Body of pancreas (tissue), 4 donors: ENCODE results near the gene GLIS1.

Experiments
- POLR2A ChIP-seq, 3 donors: fragments of 450-650 bp; IDR thresholded peaks; one replicate each; pipeline ENCODE4 v1.6.1; 2016; ENCODE audit warnings: antibody characterized with exemption in 3 of 3, mild to moderate bottlenecking in 2 of 3
- TF ChIP-seq, protein P1 (sequence below), 7 experiments: fragments of 450-650 bp in 4 of 7; fragments of 200-600 bp in 3 of 7; sonication (generic) in 3 of 7; IDR thresholded peaks; one replicate each; pipeline ENCODE4 v1.5.1; 2016 to 2019; ENCODE audit warnings: antibody characterized with exemption in 7 of 7

DNA sequence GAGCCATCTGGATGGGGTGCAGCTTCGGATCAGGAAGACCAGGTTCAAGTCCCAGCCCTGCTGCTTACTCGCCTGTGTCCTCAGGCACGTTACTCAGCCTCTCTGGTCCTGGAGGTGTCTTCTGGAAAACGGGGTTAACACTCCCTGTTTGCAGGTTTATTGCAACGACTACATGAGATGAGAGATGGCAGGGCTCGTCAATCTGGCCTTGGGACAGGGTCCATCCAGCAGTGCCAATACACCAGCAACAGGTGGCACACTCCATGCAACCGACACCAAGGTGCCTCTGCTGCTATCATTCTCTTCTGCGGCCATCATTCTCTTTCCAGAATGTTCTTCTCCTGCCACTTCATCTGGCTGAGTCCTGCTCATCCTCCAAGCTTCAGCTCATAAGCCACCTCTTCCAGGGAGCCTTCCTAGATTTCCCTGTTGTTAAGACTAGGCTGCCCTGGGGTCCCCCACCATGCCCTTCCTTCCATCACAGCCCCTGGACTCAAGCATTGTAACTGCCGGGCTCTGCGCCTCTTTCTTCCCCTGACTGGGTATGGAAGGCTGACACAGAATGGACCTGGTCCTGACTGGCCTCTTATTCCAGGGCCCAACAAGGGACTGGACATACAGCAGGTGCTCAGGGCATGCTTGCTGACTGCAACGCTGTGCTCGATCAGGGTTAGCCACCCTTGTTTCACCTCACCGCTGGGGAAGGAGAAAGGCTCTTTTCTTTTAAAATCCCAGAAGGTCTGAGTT lies 192.4 kb downstream of the GLIS1 start:
- TF ChIP-seq, protein P1, sequence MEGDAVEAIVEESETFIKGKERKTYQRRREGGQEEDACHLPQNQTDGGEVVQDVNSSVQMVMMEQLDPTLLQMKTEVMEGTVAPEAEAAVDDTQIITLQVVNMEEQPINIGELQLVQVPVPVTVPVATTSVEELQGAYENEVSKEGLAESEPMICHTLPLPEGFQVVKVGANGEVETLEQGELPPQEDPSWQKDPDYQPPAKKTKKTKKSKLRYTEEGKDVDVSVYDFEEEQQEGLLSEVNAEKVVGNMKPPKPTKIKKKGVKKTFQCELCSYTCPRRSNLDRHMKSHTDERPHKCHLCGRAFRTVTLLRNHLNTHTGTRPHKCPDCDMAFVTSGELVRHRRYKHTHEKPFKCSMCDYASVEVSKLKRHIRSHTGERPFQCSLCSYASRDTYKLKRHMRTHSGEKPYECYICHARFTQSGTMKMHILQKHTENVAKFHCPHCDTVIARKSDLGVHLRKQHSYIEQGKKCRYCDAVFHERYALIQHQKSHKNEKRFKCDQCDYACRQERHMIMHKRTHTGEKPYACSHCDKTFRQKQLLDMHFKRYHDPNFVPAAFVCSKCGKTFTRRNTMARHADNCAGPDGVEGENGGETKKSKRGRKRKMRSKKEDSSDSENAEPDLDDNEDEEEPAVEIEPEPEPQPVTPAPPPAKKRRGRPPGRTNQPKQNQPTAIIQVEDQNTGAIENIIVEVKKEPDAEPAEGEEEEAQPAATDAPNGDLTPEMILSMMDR (IDR thresholded peaks at IDR 0.05), result no peak
- TF ChIP-seq POLR2A (IDR thresholded peaks at IDR 0.05), result no peak
